Measurements from ENCODE around the gene RERE.

The RERE gene

GRCh38 chr1:8584316-8584715, 233.1 kb downstream of the RERE start:
- DNase-seq (no peak), ATAC-seq (ENCODE audit: insufficient read depth, low read depth) (no peak)
- no peak overlapping the region for H3K4me2 ChIP-seq (ENCODE audit: insufficient read depth, low read length)
- H2AFZ ChIP-seq (ENCODE audit: low read depth, low read length): no peak overlapping the region
- no peaks in the 10 kb centered on the region for H3K9me3 ChIP-seq (ENCODE audit: insufficient read depth, low read length, severe bottlenecking)
- H3K4me1 ChIP-seq (ENCODE audit: insufficient read depth, low read length): no peaks in the 10 kb centered on the region
- no peak overlapping the region for H3K27ac ChIP-seq (ENCODE audit: low read length)
- H3K4me3 ChIP-seq (ENCODE audit: low read depth in 1 of 2, low read length in 2 of 2): no peak overlapping the region
- H4K20me1 ChIP-seq (ENCODE audit: insufficient read depth, low read length): 0 out of 2 replicates have a peak, but pooled peaks cover 2% of the 10 kb centered on the region
- H3K27me3 ChIP-seq (ENCODE audit: insufficient read depth, low read length, poor library complexity): no peaks in the 10 kb centered on the region
- no peak overlapping the region for H3K9ac ChIP-seq (ENCODE audit: low read depth, low read length)
- no peaks in the 10 kb centered on the region for H3K36me3 ChIP-seq (ENCODE audit: insufficient read depth, low read length)
- H3K79me2 ChIP-seq (ENCODE audit: insufficient read depth, low read length): no peaks in the 10 kb centered on the region
- no peak for TF ChIP-seq EZH2 (IDR thresholded peaks at IDR 0.05; ENCODE audit: borderline replicate concordance, low read depth, low read length, severe bottlenecking)
- TF ChIP-seq CTCF (IDR thresholded peaks at IDR 0.05; ENCODE audit: borderline replicate concordance, extremely low read depth, low read length, poor library complexity, severe bottlenecking): no peak

GRCh38 chr1:8583031-8583430, 234.4 kb downstream of the RERE start:
- no peaks in the 10 kb centered on the region for H3K79me2 ChIP-seq (ENCODE audit: insufficient read depth, low read length)
- 0 out of 2 replicates have a peak, but pooled peaks cover 2% of the 10 kb centered on the region for H4K20me1 ChIP-seq (ENCODE audit: insufficient read depth, low read length)
- H3K4me3 ChIP-seq (ENCODE audit: low read depth in 1 of 2, low read length in 2 of 2): no peak overlapping the region
- no peak overlapping the region for H2AFZ ChIP-seq (ENCODE audit: low read depth, low read length)
- H3K27me3 ChIP-seq (ENCODE audit: insufficient read depth, low read length, poor library complexity): no peaks in the 10 kb centered on the region
- H3K9me3 ChIP-seq (ENCODE audit: insufficient read depth, low read length, severe bottlenecking): no peaks in the 10 kb centered on the region
- H3K4me2 ChIP-seq (ENCODE audit: insufficient read depth, low read length): no peak overlapping the region
- H3K4me1 ChIP-seq (ENCODE audit: insufficient read depth, low read length): no peaks in the 10 kb centered on the region
- TF ChIP-seq EZH2 (IDR thresholded peaks at IDR 0.05; ENCODE audit: borderline replicate concordance, low read depth, low read length, severe bottlenecking) (no peak), CTCF (IDR thresholded peaks at IDR 0.05; ENCODE audit: borderline replicate concordance, extremely low read depth, low read length, poor library complexity, severe bottlenecking) (no peak)
- H3K27ac ChIP-seq (ENCODE audit: low read length): no peak overlapping the region
- DNase-seq (no peak), ATAC-seq (ENCODE audit: insufficient read depth, low read depth) (no peak)
- no peak overlapping the region for H3K9ac ChIP-seq (ENCODE audit: low read depth, low read length)
- no peaks in the 10 kb centered on the region for H3K36me3 ChIP-seq (ENCODE audit: insufficient read depth, low read length)

GRCh38 chr1:8580566-8580965, 236.9 kb downstream of the RERE start:
- no peaks in the 10 kb centered on the region for H3K36me3 ChIP-seq (ENCODE audit: insufficient read depth, low read length)
- ATAC-seq (ENCODE audit: insufficient read depth, low read depth) (no peak), DNase-seq (no peak)
- 0 out of 2 replicates have a peak, but pooled peaks cover 2% of the 10 kb centered on the region for H4K20me1 ChIP-seq (ENCODE audit: insufficient read depth, low read length)
- H3K4me3 ChIP-seq (ENCODE audit: low read depth in 1 of 2, low read length in 2 of 2): no peak overlapping the region
- no peak overlapping the region for H3K9ac ChIP-seq (ENCODE audit: low read depth, low read length)
- no peaks in the 10 kb centered on the region for H3K79me2 ChIP-seq (ENCODE audit: insufficient read depth, low read length)
- no peaks in the 10 kb centered on the region for H3K27me3 ChIP-seq (ENCODE audit: insufficient read depth, low read length, poor library complexity)
- no peak overlapping the region for H3K4me2 ChIP-seq (ENCODE audit: insufficient read depth, low read length)
- no peak overlapping the region for H2AFZ ChIP-seq (ENCODE audit: low read depth, low read length)
- no peak for TF ChIP-seq CTCF (IDR thresholded peaks at IDR 0.05; ENCODE audit: borderline replicate concordance, extremely low read depth, low read length, poor library complexity, severe bottlenecking)
- TF ChIP-seq EZH2 (IDR thresholded peaks at IDR 0.05; ENCODE audit: borderline replicate concordance, low read depth, low read length, severe bottlenecking): no peak
- no peak overlapping the region for H3K27ac ChIP-seq (ENCODE audit: low read length)
- H3K9me3 ChIP-seq (ENCODE audit: insufficient read depth, low read length, severe bottlenecking): no peaks in the 10 kb centered on the region
- H3K4me1 ChIP-seq (ENCODE audit: insufficient read depth, low read length): no peaks in the 10 kb centered on the region

- Histone ChIP-seq H3K4me3 (ENCODE audit: low read depth in 1 of 2, low read length in 2 of 2) (no peak overlapping the region), H3K36me3 (ENCODE audit: insufficient read depth, low read length) (no peaks in the 10 kb centered on the region), H3K4me2 (ENCODE audit: insufficient read depth, low read length) (no peak overlapping the region), H3K9ac (ENCODE audit: low read depth, low read length) (no peak overlapping the region), H3K4me1 (ENCODE audit: insufficient read depth, low read length) (no peaks in the 10 kb centered on the region), H3K27ac (ENCODE audit: low read length) (no peak overlapping the region), H3K27me3 (ENCODE audit: insufficient read depth, low read length, poor library complexity) (no peaks in the 10 kb centered on the region), H3K79me2 (ENCODE audit: insufficient read depth, low read length) (no peaks in the 10 kb centered on the region), H2AFZ (ENCODE audit: low read depth, low read length) (no peak overlapping the region), H3K9me3 (ENCODE audit: insufficient read depth, low read length, severe bottlenecking) (no peaks in the 10 kb centered on the region), H4K20me1 (ENCODE audit: insufficient read depth, low read length) (0 out of 2 replicates have a peak, but pooled peaks cover 2% of the 10 kb centered on the region)
- TF ChIP-seq EZH2 (IDR thresholded peaks at IDR 0.05; ENCODE audit: borderline replicate concordance, low read depth, low read length, severe bottlenecking) (no peak), CTCF (IDR thresholded peaks at IDR 0.05; ENCODE audit: borderline replicate concordance, extremely low read depth, low read length, poor library complexity, severe bottlenecking) (no peak)
- ATAC-seq (ENCODE audit: insufficient read depth, low read depth) (no peak), DNase-seq (no peak)
Observed at GRCh38 chr1:8578936-8579335, 238.5 kb downstream of the RERE start.
